Kidney (tissue), 14 donors: Measurements from ENCODE around the gene EXOSC7. TPM values are rescaled to one million over a fixed set of nuclear protein-coding genes. Genes with fewer than 3 reads are reported as not detected.

ENCODE experiments used
- DNase-seq, 5 donors: peaks; one replicate each; pipeline ENCODE4 v3.0.0-alpha.2; 2013 to 2020
- FAIRE-seq: peaks from 2 replicates; lab custom pipeline; 2012; peaks lifted over from hg19 to GRCh38; lab: Jason Lieb, UNC
- H3K27ac ChIP-seq, 2 donors: one replicate each; pipeline ENCODE4 v1.7.0; 2013; ENCODE audit warnings: low read depth in 2 of 2, low read length in 2 of 2, inconsistent platforms in 1 of 2
- H3K27me3 ChIP-seq: one replicate; pipeline ENCODE4 v1.7.1; 2013; ENCODE audit warnings: low read length, inconsistent platforms; ENCODE audit not compliant: control insufficient read depth, insufficient read depth
- H3K36me3 ChIP-seq, 3 donors: one replicate each; pipeline versions ENCODE4 v1.7.0 to v1.7.1; 2013; ENCODE audit warnings: low read length in 3 of 3, control low read depth in 1 of 3, inconsistent platforms in 1 of 3; ENCODE audit not compliant: insufficient read depth in 3 of 3, control insufficient read depth in 2 of 3
- H3K4me1 ChIP-seq, 3 donors: one replicate each; pipeline versions ENCODE4 v1.7.0 to v1.7.1; 2013; ENCODE audit warnings: low read length in 3 of 3, inconsistent platforms in 1 of 3, low read depth in 1 of 3; ENCODE audit not compliant: control insufficient read depth in 2 of 3, insufficient read depth in 2 of 3
- H3K4me3 ChIP-seq, 3 donors: one replicate each; pipeline versions ENCODE4 v1.7.0 to v1.8.1; 2013; ENCODE audit warnings: low read length in 3 of 3, control low read depth in 1 of 3, inconsistent platforms in 1 of 3
- H3K9ac ChIP-seq, 3 donors: one replicate each; pipeline versions ENCODE4 v1.7.0 to v1.7.1; 2013; ENCODE audit warnings: low read length in 3 of 3, control low read depth in 1 of 3, inconsistent platforms in 1 of 3
- H3K9me3 ChIP-seq, 3 donors: one replicate each; pipeline versions ENCODE4 v1.7.0 to v1.7.1; 2013; ENCODE audit warnings: low read length in 3 of 3, control low read depth in 1 of 3, inconsistent platforms in 1 of 3; ENCODE audit not compliant: control insufficient read depth in 2 of 3, insufficient read depth in 1 of 3
- intact Hi-C: fragments of 100-400 bp; cut with DNase I; formaldehyde crosslinking; loops from one replicate; pipeline ENCODE4 v1.11.1; 2022
- polyA plus RNA-seq: library from polyadenylated mRNA; stranded (reverse); fragments of 350-450 nt; fragmentation: Illumina TruSeq; extraction: RNeasy Lipid Tissue Mini Kit (QIAGEN cat#74804); gene quantifications from one replicate; pipeline ENCODE4 v1.2.3, GENCODE V29; 2014; ENCODE audit warnings: low read depth, low replicate concordance; ENCODE audit not compliant: insufficient read depth
- total RNA-seq: library from RNA; stranded (reverse); fragmentation: NEBNext Ultra II Directional; extraction: Animal tissue kit (Norgen Biotek cat#: 25700); gene quantifications from one replicate; pipeline ENCODE4 v1.2.1, GENCODE V29; 2021
- TF ChIP-seq, protein P1 (sequence below): IDR thresholded peaks from 3 replicates; pipeline ENCODE4 v1.5.1; 2012; ENCODE audit warnings: mild to moderate bottlenecking, moderate library complexity, borderline replicate concordance; ENCODE audit not compliant: insufficient read depth; ENCODE audit errors: extremely low read depth
- donor health status: control.
- donor health status: control.
- donor health status: control.
- donor health status: control.
- donor health status: control.
- donor health status: DM: yes; HTN: yes; CAD: no.
- donor health status: Normal renal cell carcinoma (clear cell type).

EXOSC7 gene
- total and polyA plus RNA-seq, 2 donors from 2014 or later: 43.8 to 71.8 TPM

DNA sequence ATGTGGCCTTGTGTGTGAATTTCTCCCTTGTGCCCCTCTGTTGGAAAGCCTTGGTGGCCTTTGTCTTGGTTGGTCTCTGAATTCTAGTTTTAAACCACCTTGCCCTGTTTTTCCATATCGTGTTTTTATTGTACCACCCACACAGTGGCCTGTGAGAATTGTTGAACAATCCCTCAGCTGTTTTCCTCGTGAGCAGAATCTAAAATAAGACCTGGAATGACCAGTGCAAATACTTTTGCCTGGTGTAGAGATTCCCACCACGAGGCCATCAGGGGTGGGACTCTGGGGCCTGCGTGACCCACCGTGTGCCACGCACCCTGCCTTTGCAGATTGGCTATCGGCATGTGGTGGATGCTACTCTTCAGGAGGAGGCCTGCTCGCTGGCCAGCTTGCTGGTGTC lies 31.0 kb downstream of the EXOSC7 start:
- Histone ChIP-seq H3K27me3 (no peaks in the 10 kb centered on the region), H3K36me3 (peaks cover 9 to 19% (median 12%) of the 10 kb centered on the region in 3 donors), H3K27ac (no peak overlapping the region), H3K9ac (no peak overlapping the region), H3K9me3 (no peaks in the 10 kb centered on the region), H3K4me3 (no peak overlapping the region), H3K4me1 (peaks cover 4 to 16% (median 6%) of the 10 kb centered on the region in 3 donors)
- DNase-seq (no peak), FAIRE-seq (no peak)
- intact Hi-C loops: no loop called here
- TF ChIP-seq, protein P1, sequence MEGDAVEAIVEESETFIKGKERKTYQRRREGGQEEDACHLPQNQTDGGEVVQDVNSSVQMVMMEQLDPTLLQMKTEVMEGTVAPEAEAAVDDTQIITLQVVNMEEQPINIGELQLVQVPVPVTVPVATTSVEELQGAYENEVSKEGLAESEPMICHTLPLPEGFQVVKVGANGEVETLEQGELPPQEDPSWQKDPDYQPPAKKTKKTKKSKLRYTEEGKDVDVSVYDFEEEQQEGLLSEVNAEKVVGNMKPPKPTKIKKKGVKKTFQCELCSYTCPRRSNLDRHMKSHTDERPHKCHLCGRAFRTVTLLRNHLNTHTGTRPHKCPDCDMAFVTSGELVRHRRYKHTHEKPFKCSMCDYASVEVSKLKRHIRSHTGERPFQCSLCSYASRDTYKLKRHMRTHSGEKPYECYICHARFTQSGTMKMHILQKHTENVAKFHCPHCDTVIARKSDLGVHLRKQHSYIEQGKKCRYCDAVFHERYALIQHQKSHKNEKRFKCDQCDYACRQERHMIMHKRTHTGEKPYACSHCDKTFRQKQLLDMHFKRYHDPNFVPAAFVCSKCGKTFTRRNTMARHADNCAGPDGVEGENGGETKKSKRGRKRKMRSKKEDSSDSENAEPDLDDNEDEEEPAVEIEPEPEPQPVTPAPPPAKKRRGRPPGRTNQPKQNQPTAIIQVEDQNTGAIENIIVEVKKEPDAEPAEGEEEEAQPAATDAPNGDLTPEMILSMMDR: no peak

DNA sequence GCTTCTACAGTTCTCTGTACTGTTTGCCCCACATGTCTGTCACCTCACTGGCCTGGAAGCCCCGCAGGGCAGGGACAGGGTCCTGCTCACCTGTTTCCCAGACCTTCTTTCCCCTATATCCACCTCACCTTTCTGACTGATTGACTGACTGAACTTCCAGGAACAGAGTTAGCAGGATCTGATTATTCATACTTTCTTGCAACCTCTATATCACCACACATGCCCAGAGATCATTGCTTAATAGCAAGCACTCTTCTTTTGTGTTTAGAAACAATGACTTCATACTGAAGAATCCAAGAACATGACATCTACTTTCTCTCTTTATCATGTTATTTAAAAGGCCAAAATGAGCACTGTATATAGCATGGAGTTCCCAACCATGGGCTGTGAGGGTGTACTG lies 32.1 kb downstream of the EXOSC7 start:
- H3K9ac ChIP-seq: no peak overlapping the region
- no peak overlapping the region for H3K27ac ChIP-seq
- intact Hi-C loops: no loop called here
- H3K9me3 ChIP-seq: no peaks in the 10 kb centered on the region
- no peak for DNase-seq
- no peak overlapping the region for H3K4me3 ChIP-seq
- H3K36me3 ChIP-seq: peaks cover 12 to 17% (median 13%) of the 10 kb centered on the region in 3 donors
- TF ChIP-seq, protein P1: no peak
- no peak for FAIRE-seq
- no peaks in the 10 kb centered on the region for H3K27me3 ChIP-seq
- peaks cover 4 to 23% (median 16%) of the 10 kb centered on the region in 3 donors for H3K4me1 ChIP-seq

DNA sequence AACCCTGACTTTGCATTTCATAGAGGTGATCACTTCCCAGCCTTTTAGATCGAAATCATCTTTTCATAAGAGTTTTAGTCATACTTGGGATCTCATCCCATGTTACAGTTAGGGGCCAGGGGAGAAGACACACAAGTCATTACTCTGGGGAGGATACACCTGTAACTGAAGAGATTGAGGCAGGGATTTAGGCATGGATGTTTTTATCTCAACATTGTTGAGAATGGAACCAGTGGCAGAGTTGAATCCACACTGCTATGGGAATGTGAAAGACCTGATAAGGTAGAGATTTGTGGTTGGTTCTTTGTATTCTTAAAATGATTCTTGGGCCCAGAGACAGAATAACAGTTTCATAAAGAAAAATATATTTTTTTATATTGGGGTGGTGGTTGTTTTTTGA lies 33.8 kb downstream of the EXOSC7 start:
- no peaks in the 10 kb centered on the region for H3K9me3 ChIP-seq
- H3K4me1 ChIP-seq: peaks cover 4 to 25% (median 17%) of the 10 kb centered on the region in 3 donors
- FAIRE-seq (no peak), DNase-seq (no peak)
- no peak overlapping the region for H3K9ac ChIP-seq
- no peaks in the 10 kb centered on the region for H3K27me3 ChIP-seq
- no peak overlapping the region for H3K27ac ChIP-seq
- TF ChIP-seq, protein P1: no peak
- no peak overlapping the region for H3K4me3 ChIP-seq
- peaks cover 8 to 17% (median 11%) of the 10 kb centered on the region in 3 donors for H3K36me3 ChIP-seq
- intact Hi-C loops: no loop called here
